T-helper 9 cell (primary cell): ENCODE results near the gene LAMTOR2.

Experiments
- DNase-seq: peaks from one replicate; pipeline ENCODE4 v3.0.0-alpha.2; 2020

The LAMTOR2 gene

GRCh38 chr1:156099282-156099681 lies 44.7 kb downstream of the LAMTOR2 start:
- DNase-seq: no peak

DNA sequence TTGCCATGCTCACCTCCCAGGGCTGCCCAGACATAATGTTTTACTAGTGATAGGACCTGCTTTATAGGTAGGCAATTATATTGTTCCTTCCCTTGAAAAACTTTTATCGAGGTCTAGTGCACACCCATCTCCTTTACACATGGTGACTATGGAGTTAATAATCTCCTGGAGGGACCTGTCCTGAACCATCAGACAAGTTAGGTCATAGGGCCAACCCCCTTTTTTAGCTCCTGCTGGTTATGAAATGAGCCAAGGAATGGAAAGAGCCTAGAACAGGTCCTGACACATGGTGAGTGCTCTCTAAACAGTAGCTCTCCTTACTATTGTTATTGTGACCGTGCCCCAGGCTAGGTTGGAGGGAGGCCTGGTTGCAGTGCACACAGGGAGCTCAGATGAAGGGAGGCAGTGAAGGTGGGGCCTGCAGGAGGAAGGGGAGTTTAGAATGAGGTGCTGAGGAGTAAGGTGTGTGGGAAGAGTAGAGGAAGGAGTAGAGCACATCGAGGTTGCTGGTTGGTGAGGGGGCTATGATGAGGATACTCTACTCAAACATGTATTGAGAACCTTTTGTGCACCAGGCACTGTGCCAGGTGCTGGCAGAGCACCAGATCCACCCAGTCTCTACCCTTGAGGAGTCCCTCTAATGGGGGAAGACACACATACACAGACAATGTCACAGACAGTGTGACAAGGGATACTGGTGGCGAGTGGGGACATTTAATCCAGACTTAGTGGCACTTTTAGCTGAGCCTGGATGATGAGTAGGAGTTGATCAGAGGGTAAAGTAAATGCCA lies 45.8 kb downstream of the LAMTOR2 start:
- DNase-seq: no peak

DNA sequence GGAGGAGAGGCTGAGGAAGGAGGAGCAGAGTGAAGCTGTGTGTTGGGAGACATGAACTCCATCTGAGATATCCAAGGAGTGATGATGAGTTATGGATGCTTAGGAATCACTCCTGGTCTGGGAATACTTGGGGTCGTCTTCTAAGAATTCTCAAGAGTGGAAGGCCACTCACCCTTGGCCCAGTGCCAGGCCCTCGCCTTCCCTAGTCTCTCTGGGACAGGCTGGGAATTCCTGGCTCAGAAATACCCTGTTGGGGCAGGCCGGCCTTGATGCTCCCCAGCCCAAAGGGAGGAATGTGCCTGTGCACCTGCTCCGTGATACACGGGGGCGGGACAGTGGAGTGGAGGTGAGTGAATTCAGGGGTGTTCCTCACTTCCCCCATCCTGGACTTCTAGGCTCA lies 47.3 kb downstream of the LAMTOR2 start:
- no peak for DNase-seq

- DNase-seq: no peak
These were observed 48.3 kb downstream of the LAMTOR2 start for GRCh38 chr1:156102633-156103511.

- no peak for DNase-seq
These were observed 49.0 kb downstream of the LAMTOR2 start for GRCh38 chr1:156103521-156103947.

DNA sequence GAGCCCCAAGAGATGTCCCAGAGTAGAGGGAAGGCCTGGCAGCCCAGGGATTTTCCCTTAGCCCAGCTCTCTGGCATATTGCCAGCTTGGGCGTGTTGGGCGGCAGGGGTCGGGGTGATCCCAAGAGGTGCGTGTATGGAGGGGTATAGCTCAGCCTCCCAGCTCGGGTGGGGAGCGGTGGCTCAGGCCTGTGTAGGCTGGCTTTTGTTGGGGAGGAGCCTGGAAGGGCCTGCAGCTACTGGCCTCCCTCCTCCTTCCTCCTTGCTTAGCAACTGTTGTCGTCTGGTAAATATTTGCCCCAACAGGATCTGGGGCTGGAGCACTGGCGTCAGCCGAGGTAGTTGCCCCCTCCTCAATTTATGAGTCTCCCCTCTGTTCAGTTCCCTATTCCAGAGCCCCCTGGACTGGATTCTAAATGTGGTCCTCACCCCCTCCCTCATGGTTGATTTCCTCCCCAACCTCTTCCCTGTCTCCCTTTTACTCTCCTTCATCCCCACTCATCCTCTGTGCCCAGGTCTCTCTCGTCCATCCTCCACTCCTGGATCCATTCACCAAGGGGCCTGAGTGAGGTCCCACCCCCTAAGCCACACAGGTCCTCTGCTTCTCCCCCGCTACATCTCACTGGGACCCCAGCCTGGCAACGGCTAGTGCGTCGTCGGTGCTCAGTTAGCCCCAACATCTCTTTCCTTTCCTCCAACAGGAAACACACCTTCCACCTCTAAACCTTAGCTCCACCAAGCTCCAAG lies 49.7 kb downstream of the LAMTOR2 start:
- DNase-seq: peak; percentile 64

DNA sequence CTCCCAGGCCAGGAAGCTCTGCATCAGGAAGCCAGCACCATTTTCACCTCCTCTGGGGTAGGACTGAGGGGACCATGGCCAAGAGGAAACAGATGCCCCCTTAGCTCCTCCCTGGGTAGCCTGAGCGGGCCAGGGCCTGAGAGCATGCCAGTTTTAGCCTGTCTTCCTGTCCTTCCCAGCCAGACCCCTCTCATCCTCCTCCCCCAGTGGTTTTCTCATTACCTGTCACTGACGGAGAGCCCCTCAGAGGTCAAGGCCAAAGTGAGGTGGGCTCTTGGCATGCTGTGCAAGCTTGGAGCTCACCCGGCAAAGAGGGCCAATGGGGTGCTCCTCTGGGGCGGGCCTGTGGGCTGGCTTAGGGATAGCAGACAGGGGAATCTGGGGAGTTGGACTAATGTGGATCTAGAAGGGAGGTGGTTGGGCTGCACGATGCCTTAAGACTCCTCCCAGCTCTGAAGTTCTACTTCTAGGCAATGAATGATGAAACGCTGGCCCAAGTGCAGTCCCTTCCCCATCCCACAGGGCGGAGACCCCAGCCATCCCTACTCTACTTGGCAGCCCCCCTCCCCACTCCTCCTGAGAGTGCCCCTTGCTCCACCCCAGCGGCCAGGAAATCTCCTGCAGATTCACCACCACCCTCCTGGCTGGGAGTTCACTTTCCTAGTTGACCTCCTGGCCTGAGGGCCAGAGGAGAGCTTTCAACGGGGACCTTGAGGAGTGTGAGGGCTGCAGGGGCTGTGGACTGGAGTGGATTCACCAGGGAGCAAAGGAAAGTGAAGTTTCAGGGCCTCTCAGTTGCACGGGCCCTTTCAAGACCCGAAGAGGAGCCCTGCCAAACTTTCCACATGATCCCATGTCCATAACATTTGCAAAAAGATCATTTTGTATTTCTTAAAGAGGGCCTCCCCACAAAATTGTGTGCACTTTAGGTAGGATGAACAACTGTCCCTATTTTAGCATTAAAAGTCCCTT lies 50.6 kb downstream of the LAMTOR2 start:
- DNase-seq: no peak

- DNase-seq: no peak
These were observed 52.3 kb downstream of the LAMTOR2 start for GRCh38 chr1:156106624-156107488.

GRCh38 chr1:156108057-156108456 lies 53.5 kb downstream of the LAMTOR2 start:
- no peak for DNase-seq
